Endometrial microvascular endothelial cells (primary cell): ENCODE measurements around the gene TUBGCP2. TPM values are rescaled to one million over a fixed set of nuclear protein-coding genes. Genes with fewer than 3 reads are reported as not detected.

Experiments
- total RNA-seq: library from RNA; depleted of rRNA; stranded (reverse); fragments of >200 nt; gene quantifications from one replicate; pipeline ENCODE4 v1.2.3, GENCODE V29; 2015; ENCODE audit errors: inconsistent ontology term

The TUBGCP2 gene
- total RNA-seq, 1 donor from 2014 or later = 63.8 TPM

Other genes starting within 250 kb of the TUBGCP2 start
- gene ADGRA1, start 220.9 kb downstream of the TUBGCP2 start, total RNA-seq = not detected
- gene KNDC1, start 148.7 kb downstream of the TUBGCP2 start, total RNA-seq = not detected
- not detected for gene UTF1, start 78.7 kb downstream of the TUBGCP2 start, total RNA-seq
- gene VENTX, start 71.0 kb downstream of the TUBGCP2 start, total RNA-seq = not detected
- gene ADAM8, start 32.0 kb downstream of the TUBGCP2 start, total RNA-seq = 11.6 TPM
- gene ZNF511, start within 50 bp of the TUBGCP2 start, total RNA-seq = 35.9 TPM
- not detected for gene CALY, start 28.0 kb upstream of the TUBGCP2 start, total RNA-seq
- not detected for gene PRAP1, start 38.5 kb upstream of the TUBGCP2 start, total RNA-seq
- 9.9 TPM for gene FUOM, start 49.1 kb upstream of the TUBGCP2 start, total RNA-seq
- 136 TPM for gene ECHS1, start 64.5 kb upstream of the TUBGCP2 start, total RNA-seq
- gene PAOX, start 70.4 kb upstream of the TUBGCP2 start, total RNA-seq = 9.3 TPM
- gene MTG1, start 85.3 kb upstream of the TUBGCP2 start, total RNA-seq = 28.0 TPM
- gene SPRN, start 115.8 kb upstream of the TUBGCP2 start, total RNA-seq = 0.19 TPM
- gene SCART1, start 145.1 kb upstream of the TUBGCP2 start, total RNA-seq = not detected
- gene CYP2E1, start 218.5 kb upstream of the TUBGCP2 start, total RNA-seq = not detected